Right kidney (tissue), 1 donor: ENCODE results near the gene MYH11.
"Not testable (repeated sequence)": the region's sequence is repeated elsewhere in the genome, so short reads cannot be mapped to it uniquely, and the experiment has no call there.

Experiments
- DNase-seq: peaks from one replicate; pipeline ENCODE4 v3.0.0-alpha.2; 2016

Gene MYH11

GRCh38 chr16:15748654-15749053 lies 108.2 kb downstream of the MYH11 start:
- no peak for DNase-seq

GRCh38 chr16:15747937-15748336 lies 108.9 kb downstream of the MYH11 start:
- DNase-seq, result no peak

- no peak for DNase-seq
Observed at GRCh38 chr16:15746332-15746731, 110.5 kb downstream of the MYH11 start.

- no peak for DNase-seq
Observed at GRCh38 chr16:15743657-15744056, 113.2 kb downstream of the MYH11 start.

GRCh38 chr16:15742716-15743115 lies 114.1 kb downstream of the MYH11 start:
- DNase-seq, result no peak

- no peak for DNase-seq
Observed at GRCh38 chr16:15741207-15741871, 115.5 kb downstream of the MYH11 start.

- DNase-seq, result no peak
Observed at GRCh38 chr16:15739950-15740349, 116.9 kb downstream of the MYH11 start.

- DNase-seq, result no peak
Observed at GRCh38 chr16:15739464-15739863, 117.4 kb downstream of the MYH11 start.

- no peak for DNase-seq
Observed at GRCh38 chr16:15737140-15737644, 119.6 kb downstream of the MYH11 start.

- no peak for DNase-seq
Observed at GRCh38 chr16:15736529-15736928, 120.3 kb downstream of the MYH11 start.

- no peak for DNase-seq
Observed at GRCh38 chr16:15735610-15736009, 121.2 kb downstream of the MYH11 start.

GRCh38 chr16:15732416-15732815 lies 124.4 kb downstream of the MYH11 start:
- no peak for DNase-seq

- no peak for DNase-seq
Observed at GRCh38 chr16:15729152-15729551, 127.7 kb downstream of the MYH11 start.

GRCh38 chr16:15727697-15728096 lies 129.1 kb downstream of the MYH11 start:
- DNase-seq, result not testable (repeated sequence)

- DNase-seq, result no peak
Observed at GRCh38 chr16:15726715-15727114, 130.1 kb downstream of the MYH11 start.

- no peak for DNase-seq
Observed at GRCh38 chr16:15725641-15726240, 131.1 kb downstream of the MYH11 start.

- no peak for DNase-seq
Observed at GRCh38 chr16:15723808-15724207, 133.0 kb downstream of the MYH11 start.

- DNase-seq, result no peak
Observed at GRCh38 chr16:15721018-15721417, 135.8 kb downstream of the MYH11 start.

- DNase-seq, result no peak
Observed at GRCh38 chr16:15716694-15717447, 140.0 kb downstream of the MYH11 start.

- DNase-seq, result no peak
Observed at GRCh38 chr16:15715221-15715620, 141.6 kb downstream of the MYH11 start.

- no peak for DNase-seq
Observed at GRCh38 chr16:15714393-15715172, 142.2 kb downstream of the MYH11 start.

- no peak for DNase-seq
Observed at GRCh38 chr16:15708997-15709396, 147.8 kb downstream of the MYH11 start.

- DNase-seq, result no peak
Observed at GRCh38 chr16:15708096-15708495, 148.7 kb downstream of the MYH11 start.
